H9 (cell line): ENCODE measurements around the gene NCKAP5. TPM values are rescaled to one million over a fixed set of nuclear protein-coding genes. Genes with fewer than 3 reads are reported as not detected.

Experiments
- DNase-seq: peaks from one replicate; pipeline ENCODE4 v3.0.0-alpha.2; 2017
- H2AFZ ChIP-seq: one replicate; pipeline ENCODE4 v1.6.1; 2013; ENCODE audit warnings: mild to moderate bottlenecking, low read length, control low read depth, moderate library complexity
- H2AK5ac ChIP-seq: 2 replicates; pipeline ENCODE4 v1.6.1; 2013; ENCODE audit warnings: low read length, control low read depth, mixed read lengths; ENCODE audit not compliant: insufficient read length
- H2BK120ac ChIP-seq: one replicate; pipeline ENCODE4 v1.6.1; 2013; ENCODE audit warnings: low read depth, mild to moderate bottlenecking, low read length, control low read depth, inconsistent platforms; ENCODE audit not compliant: poor library complexity, severe bottlenecking
- H2BK12ac ChIP-seq: 2 replicates; pipeline ENCODE4 v1.6.1; 2013; ENCODE audit warnings: low read length, control low read depth, mixed read lengths, low read depth; ENCODE audit not compliant: insufficient read length
- H2BK15ac ChIP-seq: 2 replicates; pipeline ENCODE4 v1.6.1; 2013; ENCODE audit warnings: low read depth, low read length, control low read depth
- H2BK20ac ChIP-seq: one replicate; pipeline ENCODE4 v1.6.1; 2013; ENCODE audit warnings: low read depth, mild to moderate bottlenecking, low read length, control low read depth, inconsistent platforms; ENCODE audit not compliant: poor library complexity, severe bottlenecking
- H2BK5ac ChIP-seq: 2 replicates; pipeline ENCODE4 v1.6.1; 2013; ENCODE audit warnings: low read length, control low read depth, mixed read lengths; ENCODE audit not compliant: insufficient read length
- H3K14ac ChIP-seq: 2 replicates; pipeline ENCODE4 v1.6.1; 2013; ENCODE audit warnings: low read length, control low read depth; ENCODE audit not compliant: insufficient read depth
- H3K18ac ChIP-seq: 2 replicates; pipeline ENCODE4 v1.6.1; 2013; ENCODE audit warnings: low read depth, mild to moderate bottlenecking, mixed read lengths, low read length, control low read depth; ENCODE audit not compliant: insufficient read length
- H3K23ac ChIP-seq: 2 replicates; pipeline ENCODE4 v1.6.1; 2013; ENCODE audit warnings: low read length, control low read depth, mixed read lengths, low read depth; ENCODE audit not compliant: insufficient read length
- H3K23me2 ChIP-seq: 2 replicates; pipeline ENCODE4 v1.6.1; 2013; ENCODE audit warnings: low read depth, mild to moderate bottlenecking, mixed read lengths, low read length, control low read depth; ENCODE audit not compliant: insufficient read length, poor library complexity, severe bottlenecking
- H3K27ac ChIP-seq: 2 replicates; pipeline ENCODE4 v1.5.1; 2013; ENCODE audit warnings: low read length, control low read depth, mixed read lengths, low read depth; ENCODE audit not compliant: insufficient read length
- H3K27me3 ChIP-seq: 2 replicates; pipeline ENCODE4 v1.6.1; 2013; ENCODE audit warnings: low read length, control low read depth, inconsistent platforms; ENCODE audit not compliant: insufficient read depth
- H3K4ac ChIP-seq: 2 replicates; pipeline ENCODE4 v1.6.1; 2013; ENCODE audit warnings: low read depth, mild to moderate bottlenecking, control low read depth, inconsistent platforms, low read length, moderate library complexity
- H3K4me1 ChIP-seq: 2 replicates; pipeline ENCODE4 v1.6.1; 2013; ENCODE audit warnings: low read length, control low read depth, inconsistent platforms; ENCODE audit not compliant: insufficient read depth
- H3K4me2 ChIP-seq: 2 replicates; pipeline ENCODE4 v1.6.1; 2013; ENCODE audit warnings: low read length, control low read depth, mixed read lengths; ENCODE audit not compliant: insufficient read length, insufficient read depth
- H3K56ac ChIP-seq: 2 replicates; pipeline ENCODE4 v1.6.1; 2013; ENCODE audit warnings: low read depth, mild to moderate bottlenecking, mixed read lengths, low read length, control low read depth; ENCODE audit not compliant: insufficient read length
- H3K79me1 ChIP-seq: 2 replicates; pipeline ENCODE4 v1.6.1; 2013; ENCODE audit warnings: low read depth, mild to moderate bottlenecking, moderate library complexity, low read length, control low read depth, inconsistent platforms; ENCODE audit not compliant: insufficient read depth, poor library complexity, severe bottlenecking
- H3K79me2 ChIP-seq: 2 replicates; pipeline ENCODE4 v1.6.1; 2013; ENCODE audit warnings: low read length, control low read depth, inconsistent platforms; ENCODE audit not compliant: insufficient read depth
- H3K9ac ChIP-seq: 2 replicates; pipeline ENCODE4 v1.6.1; 2013; ENCODE audit warnings: low read length, control low read depth, mixed read lengths; ENCODE audit not compliant: insufficient read length; ENCODE audit errors: extremely low read depth
- H3K9me3 ChIP-seq: one replicate; pipeline ENCODE4 v1.6.1; 2013; ENCODE audit warnings: low read depth, low read length, inconsistent platforms; ENCODE audit not compliant: control insufficient read depth
- H3T11ph ChIP-seq: one replicate; pipeline ENCODE4 v1.6.1; 2013; ENCODE audit warnings: mild to moderate bottlenecking, low read length, control low read depth, inconsistent platforms
- H4K20me1 ChIP-seq: one replicate; pipeline ENCODE4 v1.6.1; 2013; ENCODE audit not compliant: control insufficient read depth, insufficient read length, insufficient read depth
- H4K5ac ChIP-seq: 2 replicates; pipeline ENCODE4 v1.6.1; 2013; ENCODE audit warnings: low read depth, mild to moderate bottlenecking, mixed read lengths, low read length, control low read depth; ENCODE audit not compliant: insufficient read length
- H4K8ac ChIP-seq: replicated peaks from 2 replicates; pipeline ENCODE4 v1.6.1; 2013; ENCODE audit warnings: low read length, control low read depth, mixed read lengths, low read depth; ENCODE audit not compliant: insufficient read length
- H4K91ac ChIP-seq: 2 replicates; pipeline ENCODE4 v1.6.1; 2013; ENCODE audit warnings: low read depth, mild to moderate bottlenecking, moderate library complexity, mixed read lengths, low read length, control low read depth; ENCODE audit not compliant: insufficient read length
- H3K27ac Mint-ChIP-seq, 3 experiments: 2 replicates in 2 of 3; 3 replicates in 1 of 3; pipeline ENCODE4 v1.8.0; 2020 to 2021; ENCODE audit warnings: mixed read lengths in 3 of 3, mild to moderate bottlenecking in 1 of 3, moderate library complexity in 1 of 3
- H3K27me3 Mint-ChIP-seq: 2 replicates; pipeline ENCODE4 v1.8.0; 2021; ENCODE audit warnings: low read depth, mild to moderate bottlenecking, moderate library complexity, mixed read lengths
- H3K36me3 Mint-ChIP-seq, 3 experiments: 2 replicates in 2 of 3; 3 replicates in 1 of 3; pipeline ENCODE4 v1.8.0; 2020 to 2021; ENCODE audit warnings: low read depth in 3 of 3, mixed read lengths in 3 of 3; ENCODE audit not compliant: insufficient read depth in 1 of 3
- H3K4me1 Mint-ChIP-seq, 2 experiments: 2 replicates each; pipeline ENCODE4 v1.8.0; 2020; ENCODE audit warnings: mixed read lengths in 2 of 2
- H3K4me3 Mint-ChIP-seq, 2 experiments: 2 replicates in 1 of 2; 3 replicates in 1 of 2; pipeline ENCODE4 v1.8.0; 2020 to 2021; ENCODE audit warnings: mild to moderate bottlenecking in 2 of 2, mixed read lengths in 2 of 2, moderate library complexity in 1 of 2
- H3K9me3 Mint-ChIP-seq, 2 experiments: 2 replicates in 1 of 2; 3 replicates in 1 of 2; pipeline ENCODE4 v1.8.0; 2020; ENCODE audit warnings: mild to moderate bottlenecking in 2 of 2, mixed read lengths in 2 of 2, moderate library complexity in 1 of 2
- CTCF ChIP-seq: fragments of 200-600 bp; sonication (generic); conservative IDR thresholded peaks from 3 replicates; pipeline ENCODE4 v1.8.0; 2021; ENCODE audit warnings: antibody characterized with exemption, mild to moderate bottlenecking
- WGBS: extraction: QIAGEN DNeasy Blood & Tissue Kit; methylation state at CpG from one replicate; pipeline ENCODE4 v1.1.7; 2013; ENCODE audit warnings: missing lambda C conversion rate, low lambda C conversion rate, mixed read lengths; ENCODE audit not compliant: insufficient read length; ENCODE audit errors: extremely low coverage; 5-methylcytosine and 5-hydroxymethylcytosine counted together
- total RNA-seq: library from RNA; stranded (reverse); gene quantifications from 2 replicates; pipeline ENCODE4 v1.2.1, GENCODE V29; 2021

NCKAP5 gene
- total RNA-seq, 1 experiment from 2014 or later, result 0.26 TPM

GRCh38 chr2:133232556-133232955, 335.7 kb downstream of the NCKAP5 start:
- Histone ChIP-seq H2BK120ac (no peak overlapping the region), H3K56ac (no peak overlapping the region), H3K18ac (no peak overlapping the region), H2BK5ac (no peak overlapping the region), H3K79me2 (no peaks in the 10 kb centered on the region), H3K23ac (no peak overlapping the region), H4K5ac (no peak overlapping the region), H3K14ac (no peak overlapping the region), H4K91ac (no peak overlapping the region), H2AK5ac (no peak overlapping the region), H3K9ac (no peak overlapping the region), H4K20me1 (no peaks in the 10 kb centered on the region), H2BK12ac (no peak overlapping the region), H2BK15ac (no peak overlapping the region), H3K27me3 (no peaks in the 10 kb centered on the region), H4K8ac (no peak overlapping the region), H3K23me2 (no peaks in the 10 kb centered on the region), H3K4me2 (no peak overlapping the region), H3K79me1 (no peaks in the 10 kb centered on the region), H2BK20ac (no peak overlapping the region), H3K4ac (no peak overlapping the region), H2AFZ (no peak overlapping the region), H3T11ph (no peak overlapping the region), H3K4me1 (no peaks in the 10 kb centered on the region), H3K27ac (no peak overlapping the region), H3K9me3 (no peaks in the 10 kb centered on the region)
- Mint-ChIP-seq H3K27ac (no peak overlapping the region), H3K4me1 (no peaks in the 10 kb centered on the region), H3K4me3 (no peak overlapping the region), H3K9me3 (no peaks in the 10 kb centered on the region), H3K27me3 (no peaks in the 10 kb centered on the region), H3K36me3 (no peaks in the 10 kb centered on the region)
- no CpG with 5 or more reads among the region's 1 CpG for WGBS
- TF ChIP-seq CTCF, result no peak
- no peak for DNase-seq
